Epithelial cell of proximal tubule (primary cell): Measurements from ENCODE around the gene USP11. TPM values are rescaled to one million over a fixed set of nuclear protein-coding genes. Genes with fewer than 3 reads are reported as not detected.
"Not testable (repeated sequence)": the region's sequence is repeated elsewhere in the genome, so short reads cannot be mapped to it uniquely, and the experiment has no call there.

Source experiments
- DNase-seq: peaks from one replicate; pipeline ENCODE4 v3.0.0-alpha.2; 2011; ENCODE audit warnings: low read depth
- H3K4me3 ChIP-seq: 2 replicates; pipeline ENCODE4 v1.5.1; 2011; ENCODE audit warnings: low read depth, mild to moderate bottlenecking, low read length
- total RNA-seq: library from RNA; depleted of rRNA; stranded (reverse); fragments of >200 nt; gene quantifications from 2 replicates; pipeline ENCODE4 v1.2.3, GENCODE V29; 2015
- TF ChIP-seq, protein P1 (sequence below): conservative IDR thresholded peaks from 2 replicates; pipeline ENCODE4 v1.5.1; 2012; ENCODE audit warnings: low read depth, mild to moderate bottlenecking, low read length

USP11 gene
- total RNA-seq, 1 donor from 2014 or later = 24.7 TPM

DNA sequence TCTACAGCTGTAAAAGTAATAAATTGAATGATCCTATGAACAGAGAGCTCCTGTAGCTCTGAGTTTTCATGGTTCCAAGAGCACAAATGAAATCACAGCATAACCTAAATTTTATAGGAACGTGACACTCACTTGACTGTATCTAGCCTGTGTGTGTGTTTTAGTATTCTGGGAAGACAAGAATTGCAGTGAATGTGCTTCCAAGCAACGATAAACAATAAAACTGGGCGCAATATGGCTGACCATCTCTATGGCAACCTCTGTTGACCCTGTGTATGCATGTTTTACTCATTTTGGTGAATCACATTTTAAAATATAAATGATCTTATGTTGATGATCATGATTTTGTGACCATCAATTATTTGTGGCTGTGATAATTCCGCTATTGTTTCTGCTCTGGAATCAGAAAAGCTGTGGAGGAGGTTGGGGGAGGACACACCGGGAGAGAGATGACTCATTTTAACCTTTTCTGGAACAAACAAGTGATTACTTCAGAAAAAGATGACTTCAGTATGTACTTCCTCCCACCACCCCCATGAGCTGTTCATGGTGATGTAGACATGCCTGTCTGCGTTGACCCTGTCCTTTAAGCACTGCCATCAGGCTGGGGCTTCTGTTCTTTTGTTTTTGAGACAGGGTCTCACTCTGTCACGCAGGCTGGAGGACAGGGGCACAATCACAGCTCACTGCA is 31.8 kb downstream of the USP11 start:
- no peak overlapping the region for H3K4me3 ChIP-seq
- TF ChIP-seq, protein P1, sequence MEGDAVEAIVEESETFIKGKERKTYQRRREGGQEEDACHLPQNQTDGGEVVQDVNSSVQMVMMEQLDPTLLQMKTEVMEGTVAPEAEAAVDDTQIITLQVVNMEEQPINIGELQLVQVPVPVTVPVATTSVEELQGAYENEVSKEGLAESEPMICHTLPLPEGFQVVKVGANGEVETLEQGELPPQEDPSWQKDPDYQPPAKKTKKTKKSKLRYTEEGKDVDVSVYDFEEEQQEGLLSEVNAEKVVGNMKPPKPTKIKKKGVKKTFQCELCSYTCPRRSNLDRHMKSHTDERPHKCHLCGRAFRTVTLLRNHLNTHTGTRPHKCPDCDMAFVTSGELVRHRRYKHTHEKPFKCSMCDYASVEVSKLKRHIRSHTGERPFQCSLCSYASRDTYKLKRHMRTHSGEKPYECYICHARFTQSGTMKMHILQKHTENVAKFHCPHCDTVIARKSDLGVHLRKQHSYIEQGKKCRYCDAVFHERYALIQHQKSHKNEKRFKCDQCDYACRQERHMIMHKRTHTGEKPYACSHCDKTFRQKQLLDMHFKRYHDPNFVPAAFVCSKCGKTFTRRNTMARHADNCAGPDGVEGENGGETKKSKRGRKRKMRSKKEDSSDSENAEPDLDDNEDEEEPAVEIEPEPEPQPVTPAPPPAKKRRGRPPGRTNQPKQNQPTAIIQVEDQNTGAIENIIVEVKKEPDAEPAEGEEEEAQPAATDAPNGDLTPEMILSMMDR = no peak
- peak; percentile 18 for DNase-seq

DNA sequence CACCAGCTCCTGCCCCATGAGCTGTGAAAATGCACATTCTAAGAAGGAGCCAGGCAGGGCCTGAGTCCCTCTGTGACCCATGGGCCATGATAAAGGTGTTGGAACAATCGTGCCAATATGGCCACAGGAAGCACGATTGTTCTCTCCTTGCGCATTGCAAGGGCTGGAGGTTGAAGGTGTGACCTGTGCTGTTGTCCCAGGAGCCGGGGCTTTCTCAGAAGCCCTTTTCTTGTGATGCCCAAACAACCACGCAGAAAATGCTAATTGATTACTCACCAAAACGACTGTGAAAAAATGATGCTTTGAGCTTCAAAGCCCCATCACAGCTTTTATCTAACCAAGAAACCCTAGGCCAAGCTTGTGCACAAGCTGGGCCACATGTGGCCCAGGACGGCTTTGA is 33.8 kb downstream of the USP11 start:
- no peak for DNase-seq
- TF ChIP-seq, protein P1 = no peak
- no peak overlapping the region for H3K4me3 ChIP-seq

DNA sequence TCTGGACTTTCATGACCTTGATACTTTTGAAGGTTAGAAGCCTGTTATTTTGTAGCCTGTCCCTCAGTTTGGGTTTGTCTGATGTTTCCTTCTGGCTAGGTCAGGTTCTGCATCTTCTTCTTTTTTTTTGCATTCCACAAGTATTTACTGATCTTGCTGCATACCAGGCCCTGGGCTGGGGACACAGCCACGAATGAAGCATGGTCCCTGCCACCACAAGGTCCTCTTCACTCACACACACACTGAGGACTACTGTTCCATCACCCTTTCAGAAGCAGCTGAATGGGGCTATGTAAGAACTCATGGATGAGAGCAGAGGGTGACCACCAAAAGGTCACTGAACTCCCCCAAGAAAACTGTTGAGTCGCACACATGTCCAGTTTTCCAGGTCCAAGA is 39.2 kb downstream of the USP11 start:
- no peak overlapping the region for H3K4me3 ChIP-seq
- TF ChIP-seq, protein P1 = no peak
- DNase-seq = no peak

DNA sequence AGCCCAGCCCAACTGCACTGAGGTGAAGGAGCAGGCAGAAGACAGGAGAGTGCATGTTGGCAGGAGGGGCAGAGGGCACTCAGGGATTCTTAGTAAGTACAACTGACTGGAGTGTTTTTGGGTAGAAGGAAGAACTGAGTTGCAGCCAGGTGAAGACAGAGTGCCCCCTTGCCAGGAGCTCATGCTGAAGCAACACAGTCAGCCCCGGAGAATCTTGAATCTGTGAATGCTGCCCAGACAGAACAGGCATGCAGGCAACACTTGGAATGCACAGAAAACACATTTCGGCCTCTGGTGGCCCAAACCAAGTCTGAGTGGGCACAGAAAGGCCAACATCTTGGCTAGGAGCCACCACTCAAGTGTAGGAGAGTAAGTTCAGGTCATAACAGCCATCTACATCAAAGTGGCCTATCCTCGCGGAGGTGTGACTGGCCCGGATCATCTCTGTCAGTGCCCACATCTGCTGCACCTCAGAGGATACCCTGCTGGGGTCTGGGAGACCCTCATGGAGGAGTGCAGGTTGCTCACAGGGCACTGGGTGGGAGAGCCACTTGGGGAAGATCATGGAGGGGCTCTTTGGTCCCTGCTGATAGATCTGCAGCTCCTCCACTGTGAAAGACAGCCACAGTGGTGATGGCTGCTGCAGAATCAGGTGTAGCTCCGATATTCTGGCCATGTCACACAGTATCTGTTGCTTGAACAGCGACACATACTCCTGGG is 40.4 kb downstream of the USP11 start:
- DNase-seq = no peak
- no peak overlapping the region for H3K4me3 ChIP-seq
- TF ChIP-seq, protein P1 = no peak

DNA sequence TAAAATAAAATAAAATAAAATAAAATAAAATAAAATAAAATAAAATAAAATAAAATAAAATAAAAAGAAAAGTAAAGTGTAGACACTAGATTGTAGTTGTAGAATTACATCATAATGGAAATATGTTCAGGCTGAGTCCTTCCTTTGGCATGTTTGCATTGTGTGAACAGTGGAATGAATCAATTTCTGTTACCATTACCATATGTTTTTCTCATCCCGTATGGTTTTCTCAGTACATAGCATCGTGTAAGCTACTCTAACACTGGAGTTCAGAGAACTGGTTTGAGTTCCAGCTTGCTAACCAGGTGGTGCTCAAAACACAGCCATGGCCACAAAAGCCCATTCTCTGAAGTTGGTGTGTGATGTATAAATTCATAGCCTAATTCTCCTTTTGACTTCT is 45.9 kb downstream of the USP11 start:
- DNase-seq = no peak
- no peak overlapping the region for H3K4me3 ChIP-seq
- TF ChIP-seq, protein P1 = no peak

DNA sequence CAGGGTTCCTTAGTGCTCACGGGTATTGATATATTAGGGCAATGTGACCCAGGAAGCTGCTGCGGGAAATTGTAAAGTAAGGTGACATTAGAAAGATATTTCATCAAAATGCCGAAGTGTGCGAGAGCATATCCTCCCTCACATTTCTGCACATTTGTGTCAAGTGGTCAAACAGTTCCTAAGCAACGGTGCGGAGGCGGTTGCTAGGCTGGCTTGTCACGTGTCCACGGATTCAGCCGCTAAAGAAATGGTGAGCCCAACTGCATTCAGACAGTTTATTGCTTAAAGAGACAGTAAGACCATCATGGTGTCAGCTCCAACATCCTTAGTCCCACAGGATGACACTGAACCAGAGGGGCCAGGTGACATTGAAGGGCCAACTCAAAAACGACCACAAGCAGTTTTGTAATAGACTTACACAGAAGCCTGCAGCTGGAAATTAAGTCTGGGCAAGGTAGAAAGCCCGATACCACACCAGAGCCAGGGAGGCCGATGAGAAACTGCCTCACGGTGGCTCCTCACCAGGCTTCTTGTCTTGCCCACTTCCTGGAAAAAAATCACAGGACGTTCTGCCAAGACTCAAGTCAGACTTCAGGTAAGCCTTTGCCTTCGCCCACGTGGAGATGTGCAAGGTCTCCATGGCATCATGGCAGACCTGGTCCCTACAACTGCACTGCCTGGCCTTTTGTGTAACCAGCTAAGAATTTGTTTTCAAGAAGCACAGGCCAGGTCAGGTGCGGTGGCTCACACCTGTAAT is 50.4 kb downstream of the USP11 start:
- H3K4me3 ChIP-seq = no peak overlapping the region
- peak; percentile 10 for DNase-seq

DNA sequence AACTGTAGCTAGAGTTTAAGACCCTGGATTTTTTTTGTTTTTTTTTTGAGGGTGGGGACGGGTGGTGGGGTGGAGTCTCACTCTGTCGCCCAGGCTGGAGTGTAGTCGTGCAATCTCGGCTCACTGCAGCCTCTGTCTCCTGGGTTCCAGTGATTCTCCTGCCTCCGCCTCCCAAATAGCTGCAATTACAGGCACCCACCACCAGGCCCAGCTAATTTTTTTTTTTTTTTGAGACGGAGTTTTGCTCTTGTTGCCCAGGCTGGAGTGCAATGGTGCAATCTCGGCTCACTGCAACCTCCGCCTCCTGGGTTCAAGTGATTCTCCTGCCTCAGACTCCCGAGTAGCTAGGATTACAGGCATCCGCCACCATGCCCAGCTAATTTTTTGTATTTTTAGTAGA is 51.8 kb downstream of the USP11 start:
- H3K4me3 ChIP-seq, DNase-seq: not testable (repeated sequence)

More for the DNA sequence above, 50.4 kb downstream of the USP11 start:
- TF ChIP-seq, protein P1 = no peak
